ENCODE results near the gene SUOX. TPM values are rescaled to one million over a fixed set of nuclear protein-coding genes. Genes with fewer than 3 reads are reported as not detected.

Gene SUOX
- 11.3 TPM for polyA plus RNA-seq (2012; ENCODE audit: missing spikeins)

DNA sequence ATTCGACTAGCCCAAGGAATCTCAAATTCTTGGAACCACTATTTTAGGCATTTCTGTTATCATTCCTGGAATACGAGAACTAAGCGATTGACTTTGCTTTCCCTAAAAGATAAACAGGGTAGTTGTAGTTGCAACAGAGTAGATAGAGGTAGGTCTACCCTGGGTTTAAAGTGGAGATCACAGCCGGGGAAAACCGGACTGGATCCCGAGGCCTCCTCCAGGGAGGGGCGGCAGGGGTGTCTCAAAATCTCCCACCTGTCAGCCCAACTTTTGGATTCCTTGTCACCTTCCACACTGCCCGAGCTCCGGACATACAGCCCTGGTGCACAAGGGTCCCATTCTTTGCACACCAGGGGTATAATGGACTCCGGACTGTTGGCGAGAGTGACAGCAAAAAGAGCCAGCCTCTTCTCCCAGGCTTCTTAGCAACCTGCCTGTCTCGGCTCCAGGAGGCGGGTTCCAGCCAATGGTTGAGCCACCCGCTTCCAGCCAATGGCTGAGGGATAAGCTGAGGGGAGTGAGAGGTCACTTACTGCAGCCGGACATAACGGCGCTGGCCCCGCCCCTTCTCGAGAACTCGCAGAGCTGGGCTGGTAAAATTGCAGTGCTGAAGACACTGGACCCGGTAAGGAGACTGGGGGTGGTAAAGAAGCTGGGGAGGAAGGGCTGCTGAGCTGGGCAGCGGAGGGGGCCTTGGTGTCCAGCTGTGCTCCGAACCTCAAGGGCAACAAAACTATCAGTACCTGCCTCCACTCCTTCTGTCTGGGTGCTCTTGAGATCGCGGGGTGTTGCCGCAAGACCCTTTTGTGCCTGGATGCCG lies at the start of gene SUOX:
Gene SUOX, plus strand, starts transcription at position 562 of the 820 bp plus-strand sequence. CDS start 4,946 bp downstream, outside the sequence.
- peak; percentile 94 for DNase-seq (ENCODE audit: insufficient read length)
- FAIRE-seq, result peak; percentile 95

DNA sequence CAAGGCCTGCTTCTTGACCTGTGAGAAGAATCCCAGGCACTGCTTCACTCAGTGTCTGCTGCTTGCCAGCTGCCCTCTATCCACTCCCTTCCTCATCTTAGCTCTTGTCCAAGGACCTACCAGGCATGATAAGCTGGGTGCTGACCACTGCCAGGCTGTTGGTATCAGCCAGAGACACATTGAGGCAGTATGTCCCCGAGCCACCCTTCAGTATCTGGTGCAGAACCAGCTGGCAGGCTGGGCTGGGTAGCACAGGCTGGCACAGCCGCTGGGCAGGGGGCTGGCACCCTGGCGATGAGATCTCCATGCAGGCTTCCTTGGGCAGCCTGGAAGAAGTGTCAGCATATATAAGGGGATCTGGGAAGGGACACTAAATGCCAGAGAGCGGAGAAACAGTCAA lies 41.7 kb upstream of the SUOX start:
- DNase-seq (ENCODE audit: insufficient read length), result no peak
- TF ChIP-seq TAF1 (IDR thresholded peaks at IDR 0.05; ENCODE audit: borderline replicate concordance, low read depth, low read length), result no peak
- TF ChIP-seq POLR2AphosphoS5 (IDR thresholded peaks at IDR 0.05; ENCODE audit: low read depth, low read length), result no peak
- no peak for TF ChIP-seq POLR2A (IDR thresholded peaks at IDR 0.05; ENCODE audit: low read depth, low read length)
- FAIRE-seq, result no peak

More for the DNA sequence above, at the start of gene SUOX:
- TF ChIP-seq POLR2AphosphoS5 (IDR thresholded peaks at IDR 0.05; ENCODE audit: low read depth, low read length), result peak; percentile 64; the same call in 1 of the 2 replicates
- TF ChIP-seq TAF1 (IDR thresholded peaks at IDR 0.05; ENCODE audit: borderline replicate concordance, low read depth, low read length), result 0 out of 2 replicates have a peak, but pooled peaks have one; percentile 33
- peak; percentile 66 for TF ChIP-seq POLR2A (IDR thresholded peaks at IDR 0.05; ENCODE audit: low read depth, low read length)

DNA sequence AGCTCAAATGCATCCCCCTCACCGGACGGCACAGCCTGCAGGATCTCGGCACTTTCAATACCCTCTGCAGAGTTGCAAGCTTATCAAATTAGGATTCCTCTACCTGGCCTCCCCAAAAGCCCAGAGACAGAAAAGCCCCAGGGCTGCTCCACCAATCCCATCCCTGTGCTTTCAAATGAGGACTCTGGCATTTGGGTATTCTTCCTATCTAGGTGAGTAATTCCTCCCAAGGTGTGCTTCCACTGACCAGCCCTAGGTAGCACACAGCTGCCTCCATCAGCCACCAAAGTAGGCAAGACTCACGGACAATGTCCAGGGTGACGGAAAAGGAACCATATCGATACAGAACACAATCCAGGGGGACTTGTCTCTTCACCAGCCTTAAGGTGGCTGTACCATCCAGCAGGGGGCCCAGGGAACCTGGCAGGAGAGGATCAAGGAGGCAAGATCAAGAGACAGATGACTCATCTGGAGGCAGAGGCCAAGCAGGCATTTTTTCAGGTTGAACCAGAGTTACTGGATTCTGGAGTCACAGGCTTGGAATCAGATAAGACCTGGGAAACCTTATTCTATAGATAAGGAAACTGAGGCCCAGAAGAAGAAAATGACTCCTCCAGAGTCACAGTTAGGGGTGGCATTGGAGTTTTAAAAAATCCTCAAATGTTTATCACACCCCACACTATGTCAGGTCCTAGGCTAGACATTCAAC lies 41.1 kb upstream of the SUOX start:
- DNase-seq (ENCODE audit: insufficient read length), result no peak
- FAIRE-seq, result no peak
- TF ChIP-seq POLR2AphosphoS5 (IDR thresholded peaks at IDR 0.05; ENCODE audit: low read depth, low read length) (no peak), POLR2A (IDR thresholded peaks at IDR 0.05; ENCODE audit: low read depth, low read length) (no peak), TAF1 (IDR thresholded peaks at IDR 0.05; ENCODE audit: borderline replicate concordance, low read depth, low read length) (no peak)

DNA sequence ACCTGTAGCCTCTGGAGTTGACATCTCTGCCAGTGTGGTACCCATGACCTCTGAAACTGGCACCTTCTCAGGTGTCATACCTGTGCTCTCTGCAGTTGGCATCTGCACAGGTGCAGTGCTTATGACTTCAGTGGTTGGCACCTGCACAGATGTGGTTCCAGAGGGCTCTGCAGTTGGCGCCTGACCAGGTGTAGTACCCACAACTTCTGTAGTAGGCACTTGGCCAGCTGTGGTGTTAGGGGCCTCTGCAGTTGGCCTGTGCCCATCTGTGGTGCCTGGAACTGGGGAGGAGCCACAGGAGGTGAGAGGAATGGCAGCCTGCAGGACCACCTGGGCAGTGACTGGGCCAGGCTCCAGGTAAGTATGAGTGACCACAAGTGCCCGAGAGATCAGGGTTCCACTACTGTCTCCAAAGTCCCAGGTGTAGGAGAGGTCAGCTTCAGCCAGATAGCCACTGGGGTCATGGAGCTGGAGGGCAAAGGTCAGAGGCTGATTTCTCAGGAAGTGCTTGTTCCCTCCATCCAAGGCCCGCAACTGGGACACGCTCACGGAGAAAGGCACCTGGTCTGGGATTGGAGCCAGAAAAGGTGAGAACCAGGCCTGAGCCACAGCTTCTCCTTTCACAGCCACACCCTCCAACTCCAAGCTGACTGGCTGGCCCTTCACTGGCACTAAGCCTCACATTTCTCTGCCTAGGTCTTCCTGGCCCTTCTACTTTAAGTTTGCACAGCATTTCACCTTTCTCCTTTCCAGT lies 39.8 kb upstream of the SUOX start:
- no peak for FAIRE-seq
- no peak for DNase-seq (ENCODE audit: insufficient read length)
- TF ChIP-seq TAF1 (IDR thresholded peaks at IDR 0.05; ENCODE audit: borderline replicate concordance, low read depth, low read length) (no peak), POLR2A (IDR thresholded peaks at IDR 0.05; ENCODE audit: low read depth, low read length) (no peak), POLR2AphosphoS5 (IDR thresholded peaks at IDR 0.05; ENCODE audit: low read depth, low read length) (no peak)

DNA sequence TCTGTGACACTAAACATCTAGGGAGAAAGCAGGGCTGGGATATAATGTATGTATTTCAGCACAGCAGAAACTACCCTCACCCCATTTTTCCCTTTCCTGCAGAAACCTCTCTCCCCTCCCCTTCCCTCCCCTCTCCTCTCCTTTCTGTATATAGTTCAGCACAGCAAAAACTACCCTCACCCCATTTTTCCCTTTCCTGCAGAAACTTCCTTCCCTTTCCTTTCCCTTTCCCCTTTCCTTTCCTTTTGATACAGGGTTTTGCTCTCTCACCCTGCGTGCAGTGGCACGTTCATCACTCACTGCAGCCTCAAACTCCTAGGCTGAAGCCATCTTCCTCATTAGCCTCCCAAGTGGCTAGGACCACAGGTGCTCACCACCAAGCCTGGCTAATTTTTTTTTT lies 33.3 kb upstream of the SUOX start:
- TF ChIP-seq POLR2AphosphoS5 (IDR thresholded peaks at IDR 0.05; ENCODE audit: low read depth, low read length), result no peak
- FAIRE-seq, result no peak
- no peak for DNase-seq (ENCODE audit: insufficient read length)

DNA sequence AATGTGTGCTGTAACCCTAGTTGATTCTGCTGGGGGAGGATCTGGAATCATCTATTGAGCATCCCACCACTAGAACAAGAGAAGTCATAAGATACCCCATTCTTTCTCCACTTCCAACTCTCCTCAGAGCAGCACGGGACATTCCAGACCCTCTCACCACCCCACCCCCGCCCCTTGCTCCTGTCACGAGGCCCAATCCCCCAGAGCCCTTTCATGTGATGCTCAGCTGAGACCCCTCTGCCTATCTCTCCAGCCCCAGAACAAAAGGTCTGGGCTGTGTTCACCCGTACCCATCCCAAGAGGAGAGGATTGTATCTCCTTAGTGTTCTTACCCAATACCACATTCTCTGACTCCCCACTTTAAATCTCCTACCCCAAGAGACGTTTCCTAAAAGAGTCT lies 31.8 kb upstream of the SUOX start:
- TF ChIP-seq TAF1 (IDR thresholded peaks at IDR 0.05; ENCODE audit: borderline replicate concordance, low read depth, low read length) (no peak), POLR2A (IDR thresholded peaks at IDR 0.05; ENCODE audit: low read depth, low read length) (no peak), POLR2AphosphoS5 (IDR thresholded peaks at IDR 0.05; ENCODE audit: low read depth, low read length) (no peak)
- FAIRE-seq (no peak), DNase-seq (ENCODE audit: insufficient read length) (no peak)

DNA sequence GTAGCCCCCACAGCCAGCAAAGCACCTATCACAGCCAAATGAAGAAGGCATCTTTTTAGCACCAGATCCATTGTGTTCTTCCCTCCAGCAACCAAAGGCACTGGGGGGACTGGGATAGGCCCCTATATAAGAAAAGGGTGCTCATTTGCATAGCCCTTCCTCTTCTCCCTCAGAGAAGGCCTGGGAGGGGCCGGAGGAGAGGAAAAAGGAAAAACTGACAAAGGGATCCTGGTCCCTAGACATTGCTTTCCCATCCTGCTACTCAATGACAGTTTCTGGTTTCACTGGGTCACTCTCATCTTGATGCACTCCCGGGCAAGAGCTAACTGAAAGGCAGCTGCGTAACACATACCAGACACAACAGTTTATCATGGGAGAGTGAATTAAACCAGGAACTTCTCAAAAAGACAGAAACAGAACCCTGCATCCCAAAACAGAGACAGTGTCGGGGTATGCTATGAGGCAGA lies 31.1 kb upstream of the SUOX start, which contains the start of gene PMEL:
Gene PMEL, minus strand, starts transcription at position 102 of the 467 bp plus-strand sequence. Its CDS starts 31 bp downstream, at position 71.
- TF ChIP-seq POLR2AphosphoS5 (IDR thresholded peaks at IDR 0.05; ENCODE audit: low read depth, low read length), result no peak
- TF ChIP-seq POLR2A (IDR thresholded peaks at IDR 0.05; ENCODE audit: low read depth, low read length), result no peak
- no peak for TF ChIP-seq TAF1 (IDR thresholded peaks at IDR 0.05; ENCODE audit: borderline replicate concordance, low read depth, low read length)
- FAIRE-seq, result no peak
- no peak for DNase-seq (ENCODE audit: insufficient read length)

DNA sequence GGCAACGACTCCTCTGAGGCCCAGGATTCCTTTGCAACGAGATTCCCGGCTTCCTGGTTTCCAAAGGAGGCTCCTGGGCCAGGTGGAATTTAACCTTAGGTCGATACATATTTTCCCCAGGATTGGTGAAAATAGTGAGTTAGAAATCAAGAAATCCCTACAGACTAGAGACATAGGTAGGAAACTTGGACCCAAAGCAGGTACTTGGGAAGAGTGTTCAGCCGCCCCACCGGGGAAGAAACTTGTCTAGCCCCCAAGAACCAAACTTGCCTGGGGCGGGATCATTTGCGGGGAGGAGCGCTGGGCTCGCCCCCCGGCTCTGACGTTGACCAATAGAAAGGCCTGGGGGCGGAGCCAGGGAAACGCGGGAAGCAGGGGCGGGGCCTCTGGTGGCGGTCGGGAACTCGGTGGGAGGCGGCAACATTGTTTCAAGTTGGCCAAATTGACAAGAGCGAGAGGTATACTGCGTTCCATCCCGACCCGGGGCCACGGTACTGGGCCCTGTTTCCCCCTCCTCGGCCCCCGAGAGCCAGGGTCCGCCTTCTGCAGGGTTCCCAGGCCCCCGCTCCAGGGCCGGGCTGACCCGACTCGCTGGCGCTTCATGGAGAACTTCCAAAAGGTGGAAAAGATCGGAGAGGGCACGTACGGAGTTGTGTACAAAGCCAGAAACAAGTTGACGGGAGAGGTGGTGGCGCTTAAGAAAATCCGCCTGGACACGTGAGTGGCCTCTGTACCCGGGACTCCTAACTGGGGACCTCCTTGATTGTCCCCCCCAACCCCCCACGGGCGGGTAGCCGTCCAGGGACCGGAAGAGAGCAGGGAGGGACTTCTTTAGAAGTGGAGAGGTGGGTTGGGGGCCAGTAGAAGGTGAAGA lies 30.4 kb upstream of the SUOX start, which contains the start of gene CDK2:
Gene CDK2, plus strand, starts transcription at position 423 of the 874 bp plus-strand sequence. Its CDS starts 179 bp downstream, at position 602.
- TF ChIP-seq POLR2AphosphoS5 (IDR thresholded peaks at IDR 0.05; ENCODE audit: low read depth, low read length) (no peak), POLR2A (IDR thresholded peaks at IDR 0.05; ENCODE audit: low read depth, low read length) (peak; percentile 67)
- DNase-seq (ENCODE audit: insufficient read length), result peak; percentile 85
- FAIRE-seq, result peak; percentile 77

DNA sequence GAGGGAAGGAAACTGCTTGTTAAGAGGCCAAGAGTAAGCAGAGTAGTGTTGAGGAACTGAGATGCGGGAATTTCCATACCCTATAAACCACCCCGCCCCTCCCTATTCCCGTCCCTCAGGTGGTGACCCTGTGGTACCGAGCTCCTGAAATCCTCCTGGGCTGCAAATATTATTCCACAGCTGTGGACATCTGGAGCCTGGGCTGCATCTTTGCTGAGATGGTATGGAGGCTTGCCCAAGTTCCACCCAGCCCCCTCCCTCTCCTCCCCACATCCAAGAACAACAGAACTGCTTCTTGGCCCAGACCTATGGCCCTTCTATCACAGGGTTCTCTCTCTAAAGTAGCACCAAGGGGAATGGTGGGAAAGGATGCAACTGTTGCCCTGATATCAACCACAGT lies 27.7 kb upstream of the SUOX start:
- TF ChIP-seq POLR2A (IDR thresholded peaks at IDR 0.05; ENCODE audit: low read depth, low read length) (no peak), TAF1 (IDR thresholded peaks at IDR 0.05; ENCODE audit: borderline replicate concordance, low read depth, low read length) (no peak), POLR2AphosphoS5 (IDR thresholded peaks at IDR 0.05; ENCODE audit: low read depth, low read length) (no peak)
- DNase-seq (ENCODE audit: insufficient read length) (no peak), FAIRE-seq (no peak)

DNA sequence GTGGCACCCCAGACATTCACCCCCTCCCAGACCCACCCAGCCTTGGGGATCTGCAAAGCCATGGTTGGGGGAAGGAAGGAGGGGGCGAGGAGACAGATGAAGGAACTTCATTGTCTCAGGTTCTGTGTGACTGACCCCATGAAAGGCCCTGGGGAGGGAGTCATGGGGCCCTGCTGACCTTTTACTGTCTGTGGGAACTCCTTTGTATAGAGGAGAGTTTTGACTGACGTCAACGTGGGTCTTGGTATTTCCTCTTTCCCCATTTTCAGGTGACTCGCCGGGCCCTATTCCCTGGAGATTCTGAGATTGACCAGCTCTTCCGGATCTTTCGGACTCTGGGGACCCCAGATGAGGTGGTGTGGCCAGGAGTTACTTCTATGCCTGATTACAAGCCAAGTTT lies 26.3 kb upstream of the SUOX start:
- DNase-seq (ENCODE audit: insufficient read length), result no peak
- FAIRE-seq, result no peak
- TF ChIP-seq POLR2AphosphoS5 (IDR thresholded peaks at IDR 0.05; ENCODE audit: low read depth, low read length), result no peak
- TF ChIP-seq TAF1 (IDR thresholded peaks at IDR 0.05; ENCODE audit: borderline replicate concordance, low read depth, low read length), result no peak
- no peak for TF ChIP-seq POLR2A (IDR thresholded peaks at IDR 0.05; ENCODE audit: low read depth, low read length)

Measured in GM12892 (cell line).